DND-41 (cell line): ENCODE measurements around the gene LYZL1.

Experiments used
- ATAC-seq: fragments of 200-7000 bp; cut with Tn5 transposase; 3 replicates; pipeline ENCODE4 v1.9.1; 2021; ENCODE audit warnings: low read depth; ENCODE audit not compliant: insufficient read depth
- DNase-seq: peaks from one replicate; pipeline ENCODE4 v3.0.0-alpha.2; 2020
- H2AFZ ChIP-seq: 2 replicates; pipeline ENCODE4 v1.6.0; 2012; ENCODE audit warnings: low read depth, low read length
- H3K27ac ChIP-seq: 2 replicates; pipeline ENCODE4 v1.5.1; 2012; ENCODE audit warnings: low read length, inconsistent platforms
- H3K27me3 ChIP-seq: fragments of 200-600 bp; sonication (generic); 2 replicates; pipeline ENCODE4 v1.6.0; 2012; ENCODE audit warnings: low read length, mild to moderate bottlenecking, inconsistent platforms; ENCODE audit not compliant: insufficient read depth, poor library complexity
- H3K36me3 ChIP-seq: 2 replicates; pipeline ENCODE4 v1.5.1; 2012; ENCODE audit warnings: low read length, inconsistent platforms; ENCODE audit not compliant: insufficient read depth
- H3K4me1 ChIP-seq: 2 replicates; pipeline ENCODE4 v1.5.1; 2012; ENCODE audit warnings: mild to moderate bottlenecking, low read length; ENCODE audit not compliant: insufficient read depth
- H3K4me2 ChIP-seq: 2 replicates; pipeline ENCODE4 v1.6.0; 2012; ENCODE audit warnings: mild to moderate bottlenecking, moderate library complexity, low read length, inconsistent platforms; ENCODE audit not compliant: insufficient read depth
- H3K4me3 ChIP-seq, 2 experiments: fragments of 200-600 bp in 1 of 2; shearing (Covaris generic) in 1 of 2; 2 replicates each; pipeline ENCODE4 v1.5.1; 2012 to 2016; ENCODE audit warnings: inconsistent platforms in 2 of 2, low read length in 2 of 2, mild to moderate bottlenecking in 2 of 2, low read depth in 1 of 2, moderate library complexity in 1 of 2
- H3K79me2 ChIP-seq: 2 replicates; pipeline ENCODE4 v1.6.0; 2012; ENCODE audit warnings: low read length, inconsistent platforms; ENCODE audit not compliant: insufficient read depth
- H3K9ac ChIP-seq: 2 replicates; pipeline ENCODE4 v1.6.0; 2012; ENCODE audit warnings: low read depth, mild to moderate bottlenecking, inconsistent platforms, low read length, moderate library complexity
- H3K9me3 ChIP-seq: 2 replicates; pipeline ENCODE4 v1.5.1; 2012; ENCODE audit warnings: low read length, moderate library complexity, mild to moderate bottlenecking, inconsistent platforms; ENCODE audit not compliant: insufficient read depth, severe bottlenecking
- H4K20me1 ChIP-seq: 2 replicates; pipeline ENCODE4 v1.6.0; 2012; ENCODE audit warnings: low read length; ENCODE audit not compliant: insufficient read depth
- EZH2 ChIP-seq: IDR thresholded peaks from 3 replicates; pipeline ENCODE4 v1.6.1; 2012; ENCODE audit warnings: borderline replicate concordance, low read depth, mild to moderate bottlenecking, moderate library complexity, low read length, inconsistent platforms; ENCODE audit not compliant: severe bottlenecking
- TF ChIP-seq, protein P1 (sequence below): IDR thresholded peaks from 2 replicates; pipeline ENCODE4 v1.5.1; 2012; ENCODE audit warnings: borderline replicate concordance, low read length, moderate library complexity, mild to moderate bottlenecking; ENCODE audit not compliant: poor library complexity, severe bottlenecking; ENCODE audit errors: extremely low read depth

LYZL1 gene

DNA sequence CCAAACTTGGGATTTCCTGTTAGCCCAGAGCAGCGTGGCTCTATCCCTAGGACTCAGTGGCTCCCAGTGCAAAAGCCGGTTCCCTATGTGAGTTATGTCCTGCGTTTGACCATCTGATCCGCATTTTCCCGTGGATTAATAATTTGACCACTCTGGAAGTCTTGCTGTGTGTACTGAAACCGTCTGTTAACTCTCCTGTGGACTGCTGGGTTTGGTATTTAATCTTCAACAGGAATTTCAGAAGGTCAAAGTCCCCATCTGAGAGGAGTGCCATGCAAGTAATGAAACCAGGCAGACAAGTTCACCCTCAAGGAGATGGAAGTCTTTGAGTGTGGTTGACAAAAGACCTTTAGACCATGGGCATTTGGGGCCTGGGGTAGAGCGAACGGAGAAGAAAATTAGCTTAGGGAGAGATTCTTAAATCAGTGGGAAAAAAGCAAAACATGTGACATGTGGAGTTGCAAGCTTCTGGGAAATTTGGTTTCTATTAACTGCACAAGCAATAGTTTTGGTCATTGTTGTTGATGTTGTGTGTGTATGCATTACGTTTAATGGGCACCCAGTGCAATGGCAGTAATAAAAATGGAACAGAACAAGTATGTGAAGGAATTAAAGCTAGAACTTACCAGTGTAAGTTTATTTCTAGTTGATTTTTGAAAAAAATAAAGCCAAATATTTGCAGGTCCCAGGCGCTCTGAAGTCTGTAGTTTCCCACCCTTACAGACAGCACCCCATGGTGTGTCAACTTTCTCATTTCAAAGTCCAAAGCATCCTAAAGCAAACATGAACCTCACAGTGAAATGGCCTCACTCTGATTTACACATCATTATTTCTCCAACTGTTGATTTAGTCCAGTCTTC, 38.2 kb downstream of the LYZL1 start:
- DNase-seq: no peak
- no peak overlapping the region for H3K27ac ChIP-seq
- no peak for ATAC-seq
- H3K9ac ChIP-seq: no peak overlapping the region
- H3K9me3 ChIP-seq: peaks cover 2% of the 10 kb centered on the region
- no peaks in the 10 kb centered on the region for H3K36me3 ChIP-seq
- no peaks in the 10 kb centered on the region for H3K4me1 ChIP-seq
- H3K4me3 ChIP-seq: no peak overlapping the region
- H3K79me2 ChIP-seq: no peaks in the 10 kb centered on the region
- no peaks in the 10 kb centered on the region for H4K20me1 ChIP-seq
- H3K4me2 ChIP-seq: no peak overlapping the region
- H3K27me3 ChIP-seq: no peaks in the 10 kb centered on the region
- no peak for TF ChIP-seq EZH2
- TF ChIP-seq, protein P1, sequence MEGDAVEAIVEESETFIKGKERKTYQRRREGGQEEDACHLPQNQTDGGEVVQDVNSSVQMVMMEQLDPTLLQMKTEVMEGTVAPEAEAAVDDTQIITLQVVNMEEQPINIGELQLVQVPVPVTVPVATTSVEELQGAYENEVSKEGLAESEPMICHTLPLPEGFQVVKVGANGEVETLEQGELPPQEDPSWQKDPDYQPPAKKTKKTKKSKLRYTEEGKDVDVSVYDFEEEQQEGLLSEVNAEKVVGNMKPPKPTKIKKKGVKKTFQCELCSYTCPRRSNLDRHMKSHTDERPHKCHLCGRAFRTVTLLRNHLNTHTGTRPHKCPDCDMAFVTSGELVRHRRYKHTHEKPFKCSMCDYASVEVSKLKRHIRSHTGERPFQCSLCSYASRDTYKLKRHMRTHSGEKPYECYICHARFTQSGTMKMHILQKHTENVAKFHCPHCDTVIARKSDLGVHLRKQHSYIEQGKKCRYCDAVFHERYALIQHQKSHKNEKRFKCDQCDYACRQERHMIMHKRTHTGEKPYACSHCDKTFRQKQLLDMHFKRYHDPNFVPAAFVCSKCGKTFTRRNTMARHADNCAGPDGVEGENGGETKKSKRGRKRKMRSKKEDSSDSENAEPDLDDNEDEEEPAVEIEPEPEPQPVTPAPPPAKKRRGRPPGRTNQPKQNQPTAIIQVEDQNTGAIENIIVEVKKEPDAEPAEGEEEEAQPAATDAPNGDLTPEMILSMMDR: no peak
- H2AFZ ChIP-seq: no peak overlapping the region

DNA sequence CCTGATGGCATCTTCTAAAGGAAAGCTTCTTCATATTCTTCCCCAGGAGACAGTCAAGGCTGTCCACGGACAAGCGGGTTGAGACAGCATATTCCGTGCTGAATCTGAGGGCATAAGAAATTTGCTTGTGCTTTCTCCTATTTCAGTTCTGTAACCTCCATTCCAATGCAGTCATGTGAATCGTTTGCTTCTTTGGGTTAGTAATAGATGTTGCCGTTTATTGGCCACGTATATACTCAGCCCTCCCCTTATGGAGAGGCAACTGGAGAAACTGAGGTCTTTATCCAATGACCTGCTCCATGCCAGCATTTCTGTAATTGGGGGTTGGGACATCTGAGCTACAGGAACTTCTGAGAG, 38.9 kb downstream of the LYZL1 start:
- Histone ChIP-seq H3K4me3 (no peak overlapping the region), H3K9me3 (peaks cover 2% of the 10 kb centered on the region)
- no peak for TF ChIP-seq EZH2
- TF ChIP-seq, protein P1: no peak

DNA sequence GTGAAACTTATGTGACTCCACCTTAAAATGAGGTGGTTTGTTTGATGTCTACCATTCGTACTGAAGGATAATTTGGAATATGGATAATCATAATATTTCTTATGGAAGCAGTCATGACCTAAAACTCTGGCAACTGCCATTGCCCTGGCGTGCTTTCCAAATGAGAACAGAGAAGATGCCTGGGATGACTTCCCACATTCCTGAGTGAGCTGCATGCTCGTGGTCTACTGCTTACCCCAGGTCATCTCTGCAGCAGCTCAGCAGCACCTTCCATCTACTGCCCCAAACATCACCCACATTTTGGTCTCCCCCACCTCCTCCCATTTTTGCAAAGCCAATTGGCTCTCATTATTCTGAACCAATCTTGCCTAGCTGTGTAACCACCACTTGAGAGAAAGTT, 40.1 kb downstream of the LYZL1 start:
- Histone ChIP-seq H3K9me3 (peaks cover 2% of the 10 kb centered on the region), H3K4me3 (no peak overlapping the region), H3K4me2 (no peak overlapping the region), H3K79me2 (no peaks in the 10 kb centered on the region), H2AFZ (no peak overlapping the region), H3K27me3 (no peaks in the 10 kb centered on the region), H3K36me3 (no peaks in the 10 kb centered on the region), H3K27ac (no peak overlapping the region), H3K4me1 (no peaks in the 10 kb centered on the region), H3K9ac (no peak overlapping the region), H4K20me1 (no peaks in the 10 kb centered on the region)
- TF ChIP-seq, protein P1: no peak
- no peak for TF ChIP-seq EZH2
- ATAC-seq: no peak
- DNase-seq: no peak

More for the DNA sequence above, 38.9 kb downstream of the LYZL1 start:
- Histone ChIP-seq H3K27me3 (no peaks in the 10 kb centered on the region), H3K27ac (no peak overlapping the region), H2AFZ (no peak overlapping the region), H3K4me1 (no peaks in the 10 kb centered on the region), H3K9ac (no peak overlapping the region), H3K79me2 (no peaks in the 10 kb centered on the region), H4K20me1 (no peaks in the 10 kb centered on the region), H3K4me2 (no peak overlapping the region), H3K36me3 (no peaks in the 10 kb centered on the region)
- no peak for DNase-seq
- no peak for ATAC-seq
